TTC549 (cell line): Measurements from ENCODE around the gene ATF6B.
"Not testable (repeated sequence)": the region's sequence is repeated elsewhere in the genome, so short reads cannot be mapped to it uniquely, and the experiment has no call there.

Experiments used
- FAIRE-seq: peaks from 2 replicates; lab custom pipeline; 2012; peaks lifted over from hg19 to GRCh38; lab: Jason Lieb, UNC

ATF6B gene

DNA sequence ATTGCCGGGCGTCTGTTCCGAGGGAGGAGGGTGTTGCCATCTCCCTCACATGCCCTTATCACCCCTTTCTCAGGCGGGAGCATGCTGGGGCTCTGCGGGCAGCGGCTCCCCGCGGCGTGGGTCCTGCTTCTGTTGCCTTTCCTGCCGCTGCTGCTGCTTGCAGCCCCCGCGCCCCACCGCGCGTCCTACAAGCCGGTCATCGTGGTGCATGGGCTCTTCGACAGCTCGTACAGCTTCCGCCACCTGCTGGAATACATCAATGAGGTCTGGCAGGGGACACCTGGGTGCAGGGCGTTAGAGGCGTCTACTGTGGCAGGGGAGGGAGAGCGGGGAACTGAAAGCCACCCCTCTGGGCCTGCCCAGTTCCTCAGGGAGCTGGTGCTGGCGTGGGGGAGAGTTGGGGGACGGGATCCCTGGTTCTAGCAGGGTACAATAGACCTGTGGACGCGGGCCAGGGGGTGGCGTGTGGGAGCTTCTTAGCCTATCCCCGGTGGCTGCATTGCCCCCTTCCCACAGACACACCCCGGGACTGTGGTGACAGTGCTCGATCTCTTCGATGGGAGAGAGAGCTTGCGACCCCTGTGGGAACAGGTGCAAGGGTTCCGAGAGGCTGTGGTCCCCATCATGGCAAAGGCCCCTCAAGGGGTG, 26.6 kb upstream of the ATF6B start:
- FAIRE-seq: no peak

GRCh38 chr6:32153564-32154513, 25.8 kb upstream of the ATF6B start, which contains the start of gene PPT2:
Gene PPT2 (plus strand): TSS chr6:32154141. CDS start chr6:32154595, 454 bp downstream.
- no peak for FAIRE-seq

- FAIRE-seq: no peak
Observed at GRCh38 chr6:32152769-32153563, 24.9 kb upstream of the ATF6B start.

DNA sequence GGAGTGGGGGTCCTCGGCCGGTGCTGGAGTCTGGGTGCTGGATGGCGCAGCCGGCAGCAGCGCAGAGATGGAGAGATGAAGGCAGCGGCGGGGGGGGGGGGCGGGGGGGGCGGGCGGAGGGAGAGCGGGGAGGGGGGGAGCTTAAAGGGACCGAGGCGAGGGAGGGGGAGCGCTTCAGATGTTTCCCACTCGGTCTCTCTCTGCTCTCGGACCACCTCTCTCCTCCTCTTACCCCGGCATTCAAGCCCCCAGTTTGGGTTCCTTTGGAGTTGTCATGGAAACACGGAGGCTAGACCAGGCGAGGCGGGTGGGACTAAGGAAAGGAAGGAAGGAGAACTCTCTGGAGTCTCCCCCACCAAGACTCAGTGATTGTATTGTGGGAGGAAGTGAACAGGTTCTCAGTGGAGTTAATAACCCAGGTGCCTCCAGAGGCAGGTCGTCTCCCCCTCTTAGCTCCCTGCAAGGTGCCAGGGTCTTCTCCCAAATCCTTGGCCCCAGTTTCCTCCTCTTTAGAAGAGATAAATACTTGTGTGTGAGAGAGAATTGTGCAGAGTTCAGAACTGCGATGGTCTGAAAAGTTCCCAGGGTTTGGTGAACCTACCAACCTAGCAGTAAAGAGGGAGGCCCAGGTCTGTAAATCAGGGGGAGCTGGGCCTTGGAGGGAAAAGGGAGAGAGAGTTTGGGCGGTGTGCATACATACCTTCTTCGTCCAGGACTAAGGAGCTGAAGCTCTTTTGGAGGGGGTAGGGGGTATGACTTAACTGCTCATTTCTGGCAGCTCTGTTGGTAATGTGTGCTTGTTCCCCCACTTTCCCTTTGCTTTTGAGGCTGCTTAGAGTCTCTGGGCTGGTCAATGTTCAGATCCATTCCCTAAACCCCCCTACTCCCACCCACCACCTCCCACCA, 24.1 kb upstream of the ATF6B start, which contains the start of gene PRRT1:
TSS of gene PRRT1 (minus strand) at position 77 of the 906 bp plus-strand sequence. CDS start 112 bp downstream, outside the sequence.
- FAIRE-seq: no peak

DNA sequence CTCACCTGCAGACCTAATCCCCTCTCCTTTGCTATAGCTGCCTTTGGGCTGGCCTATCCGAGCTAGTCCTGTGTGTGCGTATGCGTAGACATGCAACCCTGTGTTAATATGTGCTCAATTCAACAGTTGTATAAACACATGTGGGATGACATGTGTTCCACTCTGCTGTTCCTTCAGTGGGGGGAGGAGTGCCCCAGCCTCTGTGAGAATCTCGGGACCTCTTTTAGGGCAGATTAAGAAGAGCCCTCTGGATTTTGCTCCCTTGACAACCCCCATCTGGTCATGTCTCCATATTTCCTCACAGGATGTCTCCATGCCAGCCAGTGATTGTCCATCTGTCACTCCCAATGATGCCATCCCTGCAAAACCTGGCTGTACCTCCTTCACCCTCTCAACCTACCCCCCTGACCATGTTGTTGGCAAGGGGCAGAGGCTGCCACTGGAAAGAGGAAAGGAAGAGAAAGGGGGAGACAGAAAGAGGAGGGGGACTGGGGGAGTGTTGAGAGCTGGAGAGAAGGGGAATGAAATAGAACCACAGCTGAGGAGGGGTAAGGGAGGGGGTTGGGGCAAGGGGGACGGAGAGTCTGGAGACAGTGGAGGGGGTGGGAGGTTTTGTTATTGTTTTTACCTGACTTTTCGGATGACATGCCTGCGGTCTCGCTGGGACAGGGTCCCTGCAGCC, 23.3 kb upstream of the ATF6B start:
- FAIRE-seq: no peak

GRCh38 chr6:32149932-32150870, 22.2 kb upstream of the ATF6B start:
- no peak for FAIRE-seq

DNA sequence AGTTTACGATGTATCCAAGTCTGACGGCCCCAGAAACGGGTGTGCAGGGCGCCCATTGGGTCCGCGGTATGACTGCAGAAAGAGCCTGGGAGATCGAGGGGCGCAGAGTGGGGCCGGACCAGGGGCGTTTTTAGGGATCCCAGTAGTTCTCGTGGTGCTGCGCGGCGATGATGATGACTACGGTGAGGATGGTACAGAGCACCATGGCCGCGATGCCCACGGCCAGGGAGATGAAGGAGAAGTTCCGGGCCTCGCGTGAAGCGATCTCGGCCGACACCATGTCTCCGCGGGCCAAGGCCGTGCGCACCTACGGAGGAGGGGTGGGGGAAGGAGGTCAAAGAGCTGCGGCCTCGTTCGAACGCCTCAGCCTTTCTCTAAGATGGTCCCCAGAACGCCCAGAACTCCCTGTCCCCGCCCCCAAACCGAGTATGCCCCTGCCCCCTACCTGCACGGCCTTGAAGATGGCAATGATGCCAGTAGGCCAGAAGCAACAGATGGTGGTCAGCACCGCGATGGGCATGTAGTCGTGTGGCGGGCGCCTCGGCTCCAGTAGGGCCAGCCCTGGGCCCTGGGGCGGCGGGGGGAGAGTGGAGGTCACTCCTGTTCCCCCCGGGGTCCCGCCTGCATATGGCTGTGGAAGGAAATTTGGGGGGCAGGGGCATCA, 21.2 kb upstream of the ATF6B start:
- FAIRE-seq: no peak

GRCh38 chr6:32148289-32149091, 20.4 kb upstream of the ATF6B start:
- no peak for FAIRE-seq

DNA sequence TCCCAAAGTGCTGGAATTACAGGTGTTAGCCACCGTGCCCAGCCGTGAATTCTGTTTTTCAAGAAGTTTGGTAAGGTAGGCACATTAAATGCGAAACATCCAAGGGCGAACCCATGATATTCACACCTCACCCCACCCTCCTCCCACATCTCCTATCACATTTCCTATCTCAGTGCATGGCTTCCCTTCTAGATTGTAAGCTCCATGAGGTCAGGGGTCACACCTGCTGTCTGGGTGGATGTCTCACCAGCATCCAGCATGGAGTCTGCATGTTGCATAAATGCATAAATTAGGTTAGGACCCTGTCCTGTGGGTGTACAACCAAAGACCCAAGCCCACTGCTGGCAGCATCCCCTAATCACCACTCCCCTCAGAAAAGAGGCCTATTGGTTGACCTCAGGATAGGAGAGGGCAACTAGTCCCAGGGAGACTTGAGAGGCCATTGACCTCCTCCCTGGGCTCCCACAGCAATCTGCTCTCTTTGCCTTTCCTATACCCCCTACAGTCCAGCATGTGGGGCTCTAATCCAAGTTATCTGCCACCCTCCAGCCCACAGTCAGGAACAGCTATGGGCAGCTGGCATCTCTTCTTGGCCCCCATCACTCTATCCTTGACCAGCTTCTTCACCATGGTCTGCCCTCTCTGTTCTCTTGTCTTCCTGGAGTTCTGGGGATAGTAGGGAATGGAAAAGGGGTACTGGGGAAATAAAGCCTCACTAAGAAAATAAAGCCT, 19.5 kb upstream of the ATF6B start:
- no peak for FAIRE-seq

GRCh38 chr6:32146687-32147086, 18.6 kb upstream of the ATF6B start:
- FAIRE-seq: no peak

- FAIRE-seq: no peak
Observed at GRCh38 chr6:32146287-32146686, 18.2 kb upstream of the ATF6B start.

DNA sequence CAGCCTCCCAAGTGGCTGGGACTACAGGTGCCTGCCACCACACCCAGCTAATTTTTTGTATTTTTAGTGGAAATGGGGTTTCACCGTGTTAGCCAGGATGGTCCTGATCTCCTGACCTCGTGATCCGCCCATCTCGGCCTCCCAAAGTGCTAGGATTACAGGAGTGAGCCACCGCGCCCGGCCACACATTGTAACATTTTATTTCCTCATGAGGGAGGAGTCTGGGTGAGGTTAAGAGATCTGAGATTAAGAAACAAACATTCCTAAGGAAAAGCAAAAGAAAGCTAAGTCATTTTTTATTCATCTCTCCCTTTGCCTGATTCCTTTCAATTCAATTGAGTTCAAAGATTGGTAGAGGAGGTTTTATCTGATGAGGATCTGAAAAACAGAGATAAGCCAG, 16.2 kb upstream of the ATF6B start:
- FAIRE-seq: not testable (repeated sequence)

DNA sequence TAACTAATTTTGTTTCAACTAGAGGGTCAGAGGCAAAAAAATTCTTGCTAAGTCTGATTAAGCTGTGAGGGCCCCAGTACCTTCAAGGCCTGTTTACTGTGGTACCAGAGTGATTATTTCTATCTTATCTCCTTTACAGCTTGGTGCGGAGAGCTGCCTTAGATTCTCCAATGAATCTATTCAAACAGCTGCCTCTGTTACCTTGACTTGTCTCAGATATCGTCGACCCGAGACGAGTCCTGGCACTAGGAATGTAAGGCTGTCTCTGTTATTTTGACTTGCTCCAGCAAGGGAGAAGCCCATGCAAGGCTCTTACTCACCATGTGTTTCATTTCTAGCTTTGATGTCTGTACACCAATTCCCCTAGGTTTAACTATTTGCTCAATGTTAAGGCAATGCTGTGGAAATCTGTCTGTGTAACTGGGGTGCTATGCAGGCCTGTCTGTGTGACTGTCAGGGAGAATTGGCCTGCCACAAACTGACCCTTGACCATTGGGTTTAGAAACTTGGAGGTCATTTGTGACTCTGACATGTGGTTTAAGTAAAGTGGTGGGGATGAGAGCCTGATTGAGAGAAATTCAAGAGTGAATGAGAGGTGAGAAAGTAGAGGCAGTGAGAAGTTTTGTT, 12.5 kb upstream of the ATF6B start:
- no peak for FAIRE-seq

- no peak for FAIRE-seq
Observed at GRCh38 chr6:32139590-32139989, 11.5 kb upstream of the ATF6B start.

GRCh38 chr6:32137454-32137853, 9.4 kb upstream of the ATF6B start:
- no peak for FAIRE-seq

GRCh38 chr6:32133786-32134185, 5.7 kb upstream of the ATF6B start:
- FAIRE-seq: no peak

GRCh38 chr6:32132110-32132509, 4.1 kb upstream of the ATF6B start:
- no peak for FAIRE-seq
